ENCODE results near the gene BRF1. TPM values are rescaled to one million over a fixed set of nuclear protein-coding genes. Genes with fewer than 3 reads are reported as not detected.

Gene BRF1
- total and polyA plus RNA-seq, 2 experiments from 2014 or later: 23.6 to 35.9 TPM

DNA sequence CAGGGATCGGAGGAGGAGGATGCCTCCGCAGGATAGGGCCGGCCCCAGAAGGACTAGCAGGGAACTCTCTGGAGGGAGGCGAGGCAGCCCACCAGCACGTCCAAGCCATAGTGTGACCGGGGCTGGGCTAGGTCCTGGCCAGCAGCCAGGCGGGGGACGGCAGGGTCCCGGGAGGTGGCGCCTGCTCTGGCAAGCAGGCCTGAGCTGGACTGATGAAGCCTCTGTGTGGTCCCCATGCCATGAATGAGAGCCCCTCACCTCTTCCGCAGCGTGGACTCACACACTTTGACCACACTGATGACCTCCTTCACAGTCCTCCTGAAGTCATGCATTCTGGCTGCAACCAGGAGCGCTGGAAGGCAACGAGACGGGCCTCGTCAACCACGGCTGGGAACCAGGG lies 72.2 kb downstream of the BRF1 start:
- H3K4me3 ChIP-seq: no peak overlapping the region
- H3K27ac ChIP-seq: no peak overlapping the region
- H3K4me2 ChIP-seq: no peak overlapping the region
- no peak overlapping the region for H2AFZ ChIP-seq
- TF ChIP-seq CTCF (IDR thresholded peaks at IDR 0.05; ENCODE audit: poor library complexity): no peak
- TF ChIP-seq EZH2phosphoT487 (IDR thresholded peaks at IDR 0.05; ENCODE audit: low read depth, severe bottlenecking, unreplicated experiment): no peak
- TF ChIP-seq EZH2 (IDR thresholded peaks at IDR 0.05; ENCODE audit: borderline replicate concordance): no peak
- H3K4me1 ChIP-seq (ENCODE audit: insufficient read depth): no peaks in the 10 kb centered on the region
- no peak for DNase-seq (ENCODE audit: low spot score)
- WGBS (ENCODE audit: low lambda C conversion rate, missing lambda C conversion rate): 92% methylated on average over 17 of the region's 17 CpGs
- H3K79me2 ChIP-seq: peaks cover 3% of the 10 kb centered on the region
- H3K27me3 ChIP-seq: no peaks in the 10 kb centered on the region
- H3K9me3 ChIP-seq (ENCODE audit: low read depth): no peaks in the 10 kb centered on the region
- H4K20me1 ChIP-seq (ENCODE audit: insufficient read depth, poor library complexity, severe bottlenecking): no peaks in the 10 kb centered on the region
- H3K9me2 ChIP-seq (replicated peaks; ENCODE audit: insufficient read depth): no peaks in the 10 kb centered on the region
- no peaks in the 10 kb centered on the region for H3K36me3 ChIP-seq (replicated peaks; ENCODE audit: insufficient read depth, low read depth)

DNA sequence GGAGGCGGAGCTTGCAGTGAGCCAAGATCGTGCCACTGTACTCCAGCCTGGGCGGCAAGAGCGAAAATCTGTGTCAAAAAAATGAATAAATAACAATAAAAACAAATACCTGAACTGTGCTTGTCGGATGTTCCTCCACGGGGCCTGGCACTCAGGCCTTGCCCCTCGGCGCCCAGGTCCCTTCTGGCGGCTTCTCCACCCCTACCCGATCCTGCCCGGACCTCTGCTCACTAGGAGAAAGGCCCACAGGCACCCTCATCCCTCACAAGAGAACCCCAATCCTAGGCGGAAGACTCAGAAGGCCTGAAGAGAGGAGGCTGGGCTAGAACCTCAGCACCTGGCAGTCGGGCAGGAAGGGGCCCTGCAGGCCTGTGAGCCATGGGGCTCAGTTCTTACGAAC lies 73.5 kb downstream of the BRF1 start:
- Histone ChIP-seq H3K9me2 (replicated peaks; ENCODE audit: insufficient read depth) (no peaks in the 10 kb centered on the region), H3K79me2 (peaks cover 3% of the 10 kb centered on the region), H2AFZ (no peak overlapping the region), H3K9me3 (ENCODE audit: low read depth) (no peaks in the 10 kb centered on the region), H3K4me2 (no peak overlapping the region), H3K4me3 (no peak overlapping the region), H3K4me1 (ENCODE audit: insufficient read depth) (no peaks in the 10 kb centered on the region), H4K20me1 (ENCODE audit: insufficient read depth, poor library complexity, severe bottlenecking) (no peaks in the 10 kb centered on the region), H3K27me3 (no peaks in the 10 kb centered on the region), H3K27ac (no peak overlapping the region), H3K36me3 (replicated peaks; ENCODE audit: insufficient read depth, low read depth) (no peaks in the 10 kb centered on the region)
- no peak for TF ChIP-seq EZH2 (IDR thresholded peaks at IDR 0.05; ENCODE audit: borderline replicate concordance)
- TF ChIP-seq EZH2phosphoT487 (IDR thresholded peaks at IDR 0.05; ENCODE audit: low read depth, severe bottlenecking, unreplicated experiment): no peak
- no peak for TF ChIP-seq CTCF (IDR thresholded peaks at IDR 0.05; ENCODE audit: poor library complexity)
- no peak for DNase-seq (ENCODE audit: low spot score)
- 97% methylated on average over 14 of the region's 14 CpGs for WGBS (ENCODE audit: low lambda C conversion rate, missing lambda C conversion rate)

GRCh38 chr14:105226198-105226597 lies 74.6 kb downstream of the BRF1 start:
- WGBS (ENCODE audit: low lambda C conversion rate, missing lambda C conversion rate): 96% methylated on average over 10 of the region's 10 CpGs
- no peak overlapping the region for H3K4me2 ChIP-seq
- no peaks in the 10 kb centered on the region for H3K9me3 ChIP-seq (ENCODE audit: low read depth)
- H3K4me3 ChIP-seq: no peak overlapping the region
- H3K9me2 ChIP-seq (replicated peaks; ENCODE audit: insufficient read depth): no peaks in the 10 kb centered on the region
- no peaks in the 10 kb centered on the region for H3K27me3 ChIP-seq
- no peak for TF ChIP-seq CTCF (IDR thresholded peaks at IDR 0.05; ENCODE audit: poor library complexity)
- no peak for TF ChIP-seq EZH2 (IDR thresholded peaks at IDR 0.05; ENCODE audit: borderline replicate concordance)
- H3K27ac ChIP-seq: no peak overlapping the region
- H3K4me1 ChIP-seq (ENCODE audit: insufficient read depth): no peaks in the 10 kb centered on the region
- no peaks in the 10 kb centered on the region for H4K20me1 ChIP-seq (ENCODE audit: insufficient read depth, poor library complexity, severe bottlenecking)
- H3K36me3 ChIP-seq (replicated peaks; ENCODE audit: insufficient read depth, low read depth): no peaks in the 10 kb centered on the region
- no peak overlapping the region for H2AFZ ChIP-seq
- no peaks in the 10 kb centered on the region for H3K79me2 ChIP-seq
- DNase-seq (ENCODE audit: low spot score): no peak

Data from hepatocyte (in vitro differentiated cells).